HepG2 (cell line): Measurements from ENCODE around the gene TBX10.

Experiments
- CCAR2 ChIP-seq: fragments of 200-400 bp; formaldehyde crosslinking; optimal IDR thresholded peaks from 2 replicates; pipeline ENCODE3; 2018; ENCODE audit warnings: low read depth, mild to moderate bottlenecking, low read length, moderate library complexity
- CTCF ChIP-seq: sonication (generic); formaldehyde crosslinking; IDR thresholded peaks from 2 replicates; pipeline ENCODE4 v1.5.0; 2020; ENCODE audit warnings: mild to moderate bottlenecking, missing genetic modification reagents, moderate library complexity
- HDAC2 ChIP-seq: sonication (generic); formaldehyde crosslinking; IDR thresholded peaks from 2 replicates; pipeline ENCODE4 v1.4.0; 2020; ENCODE audit warnings: missing genetic modification reagents
- HIVEP1 ChIP-seq: sonication (generic); formaldehyde crosslinking; IDR thresholded peaks from 2 replicates; pipeline ENCODE4 v1.4.0; 2020; ENCODE audit warnings: mild to moderate bottlenecking, missing genetic modification reagents
- JUNB ChIP-seq: sonication (generic); formaldehyde crosslinking; IDR thresholded peaks from 2 replicates; pipeline ENCODE4 v1.8.0; 2022; ENCODE audit warnings: missing genetic modification reagents, mild to moderate bottlenecking, borderline replicate concordance
- KLF6 ChIP-seq: IDR thresholded peaks from 2 replicates; pipeline ENCODE4 v1.8.0; 2016; ENCODE audit warnings: missing biosample characterization, missing genetic modification reagents
- MED1 ChIP-seq: sonication (generic); formaldehyde crosslinking; IDR thresholded peaks from 2 replicates; pipeline ENCODE4 v1.4.0; 2020; ENCODE audit warnings: missing genetic modification reagents
- TBP ChIP-seq: sonication (generic); formaldehyde crosslinking; IDR thresholded peaks from 2 replicates; pipeline ENCODE4 v1.5.0; 2020; ENCODE audit warnings: missing genetic modification reagents
- ZNF530 ChIP-seq: sonication (generic); formaldehyde crosslinking; IDR thresholded peaks from 2 replicates; pipeline ENCODE4 v1.5.0; 2020; ENCODE audit warnings: low read depth, mild to moderate bottlenecking, missing genetic modification reagents
- ZNF609 ChIP-seq: sonication (generic); formaldehyde crosslinking; IDR thresholded peaks from 2 replicates; pipeline ENCODE4 v1.4.0; 2020; ENCODE audit warnings: mild to moderate bottlenecking, missing genetic modification reagents, borderline replicate concordance
- ZNF672 ChIP-seq: sonication (generic); formaldehyde crosslinking; IDR thresholded peaks from 2 replicates; pipeline ENCODE4 v1.8.1; 2022; ENCODE audit warnings: missing genetic modification reagents
- ZNF75D ChIP-seq: sonication (generic); formaldehyde crosslinking; IDR thresholded peaks from 2 replicates; pipeline ENCODE4 v1.8.1; 2023; ENCODE audit warnings: missing genetic modification reagents, mild to moderate bottlenecking, borderline replicate concordance
- ZNF775 ChIP-seq: sonication (generic); formaldehyde crosslinking; IDR thresholded peaks from 2 replicates; pipeline ENCODE4 v1.4.0; 2020; ENCODE audit warnings: missing genetic modification reagents, mild to moderate bottlenecking, moderate library complexity, borderline replicate concordance

GRCh38 chr11:67631853-67632174 lies 7.7 kb downstream of the TBX10 start:
- TF ChIP-seq ZNF75D (CRISPR knock-in tag) = no peak
- no peak for TF ChIP-seq CTCF
- TF ChIP-seq ZNF609 = no peak
- no peak for TF ChIP-seq TBP
- TF ChIP-seq HIVEP1 (CRISPR knock-in tag) = no peak
- TF ChIP-seq ZNF530 (CRISPR knock-in tag) = no peak
- no peak for TF ChIP-seq CCAR2
- no peak for TF ChIP-seq ZNF775 (CRISPR knock-in tag)
- no peak for TF ChIP-seq ZNF672 (CRISPR knock-in tag)
- no peak for TF ChIP-seq HDAC2 (CRISPR knock-in tag)
- TF ChIP-seq KLF6 (CRISPR knock-in tag) = no peak
- no peak for TF ChIP-seq JUNB (CRISPR knock-in tag)
- TF ChIP-seq MED1 (CRISPR knock-in tag) = no peak
